Anterior cingulate cortex (tissue), 58 donors: ENCODE results near the gene ALPI.
"Not testable (repeated sequence)": the region's sequence is repeated elsewhere in the genome, so short reads cannot be mapped to it uniquely, and the experiment has no call there.

Experiments
- DNase-seq, 58 donors: peaks; one replicate each; lab custom pipeline; 2025; lab: John Stamatoyannopoulos, UW

Gene ALPI

GRCh38 chr2:232455426-232456255 is at the start of gene ALPI:
Gene ALPI, plus strand, starts transcription at chr2:232456153. Its CDS starts 47 bp downstream, at chr2:232456200.
- no peak for DNase-seq

GRCh38 chr2:232406556-232407310 is 49.2 kb upstream of the ALPI start, which contains the start of gene ALPG:
Gene ALPG, plus strand, starts transcription at chr2:232406844. Its CDS starts 51 bp downstream, at chr2:232406895.
- DNase-seq: no peak

- DNase-seq: not testable (repeated sequence)
These were observed 48.4 kb upstream of the ALPI start for GRCh38 chr2:232407428-232408150.

- DNase-seq: not testable (repeated sequence)
These were observed 47.7 kb upstream of the ALPI start for GRCh38 chr2:232408269-232408668.

GRCh38 chr2:232409617-232410016 is 46.3 kb upstream of the ALPI start:
- not testable (repeated sequence) for DNase-seq

GRCh38 chr2:232410238-232410900 is 45.6 kb upstream of the ALPI start:
- no peak for DNase-seq

GRCh38 chr2:232411901-232412629 is 43.9 kb upstream of the ALPI start:
- no peak for DNase-seq

GRCh38 chr2:232412986-232413385 is 43.0 kb upstream of the ALPI start:
- DNase-seq: no peak

GRCh38 chr2:232415138-232415690 is 40.7 kb upstream of the ALPI start:
- DNase-seq: no peak

GRCh38 chr2:232415736-232416520 is 40.0 kb upstream of the ALPI start:
- no peak for DNase-seq

- no peak for DNase-seq
These were observed 39.2 kb upstream of the ALPI start for GRCh38 chr2:232416521-232417470.

- DNase-seq: no peak
These were observed 38.5 kb upstream of the ALPI start for GRCh38 chr2:232417489-232417888.

GRCh38 chr2:232418056-232418455 is 37.9 kb upstream of the ALPI start:
- no peak for DNase-seq

- no peak for DNase-seq
These were observed 37.3 kb upstream of the ALPI start for GRCh38 chr2:232418466-232419244.

GRCh38 chr2:232419245-232420072 is 36.5 kb upstream of the ALPI start:
- DNase-seq: no peak

- DNase-seq: no peak
These were observed 35.9 kb upstream of the ALPI start for GRCh38 chr2:232420073-232420454.
